ENCODE measurements around the gene ASIC2.

GRCh38 chr17:33322063-33322462 lies 29.0 kb upstream of the ASIC2 start:
- TF ChIP-seq CTCF (IDR thresholded peaks at IDR 0.05) (no peak), POLR2AphosphoS5 (IDR thresholded peaks at IDR 0.05) (no peak), POLR2A (IDR thresholded peaks at IDR 0.05) (no peak), EP300 (IDR thresholded peaks at IDR 0.05) (no peak)

Data from sigmoid colon (tissue), 4 donors.